SK-N-SH treated with all-trans-retinoic acid at 6 μM for 48 hours (cell line): Measurements from ENCODE around the gene PPARA.

Experiments used
- ATAC-seq: fragments of 200-7000 bp; cut with Tn5 transposase; 3 replicates; pipeline ENCODE4 v1.9.1; 2020; ENCODE audit warnings: mild to moderate bottlenecking, moderate library complexity
- ARNTL ChIP-seq: fragments of 450-650 bp; formaldehyde crosslinking; IDR thresholded peaks from 2 replicates; pipeline ENCODE4 v1.5.0; 2020; ENCODE audit warnings: low read depth, mild to moderate bottlenecking, moderate library complexity, borderline replicate concordance
- BACH2 ChIP-seq: fragments of 250-450 bp; sonication (Bioruptor Pico); IDR thresholded peaks from 2 replicates; pipeline ENCODE4 v1.9.0; 2021; ENCODE audit warnings: mild to moderate bottlenecking, borderline replicate concordance
- ESRRG ChIP-seq: fragments of 250-450 bp; sonication (Bioruptor Pico); IDR thresholded peaks from 2 replicates; pipeline ENCODE4 v1.6.1; 2021; ENCODE audit warnings: mild to moderate bottlenecking
- GLIS3 ChIP-seq: fragments of 250-450 bp; sonication (Bioruptor Pico); IDR thresholded peaks from 2 replicates; pipeline ENCODE4 v1.5.0; 2020; ENCODE audit warnings: mild to moderate bottlenecking, moderate library complexity
- ISL1 ChIP-seq: fragments of 250-450 bp; sonication (Bioruptor Pico); IDR thresholded peaks from 2 replicates; pipeline ENCODE4 v2.1.2; 2022; ENCODE audit warnings: mild to moderate bottlenecking, moderate library complexity
- OSR1 ChIP-seq: fragments of 250-450 bp; sonication (Bioruptor Pico); IDR thresholded peaks from 2 replicates; pipeline ENCODE4 v1.8.0; 2022; ENCODE audit warnings: moderate library complexity, mild to moderate bottlenecking, inconsistent platforms
- PATZ1 ChIP-seq: fragments of 250-450 bp; sonication (Bioruptor Pico); IDR thresholded peaks from 2 replicates; pipeline ENCODE4 v1.8.0; 2020; ENCODE audit warnings: mild to moderate bottlenecking, moderate library complexity, borderline replicate concordance
- POU6F1 ChIP-seq: fragments of 250-450 bp; sonication (Bioruptor Pico); IDR thresholded peaks from 2 replicates; pipeline ENCODE4 v1.8.0; 2021; ENCODE audit warnings: low read depth, mild to moderate bottlenecking, moderate library complexity, borderline replicate concordance
- PPARA ChIP-seq: fragments of 250-450 bp; sonication (Bioruptor Pico); IDR thresholded peaks from 2 replicates; pipeline ENCODE4 v1.5.0; 2020; ENCODE audit warnings: mild to moderate bottlenecking, borderline replicate concordance
- RARB ChIP-seq: fragments of 250-450 bp; sonication (Bioruptor Pico); IDR thresholded peaks from 2 replicates; pipeline ENCODE4 v1.8.0; 2021; ENCODE audit warnings: mild to moderate bottlenecking, moderate library complexity
- SNAI2 ChIP-seq: fragments of 250-450 bp; sonication (Bioruptor Pico); IDR thresholded peaks from 2 replicates; pipeline ENCODE4 v1.5.0; 2020; ENCODE audit warnings: mild to moderate bottlenecking, moderate library complexity
- TCF4 ChIP-seq: fragments of 250-450 bp; sonication (Bioruptor Pico); IDR thresholded peaks from 2 replicates; pipeline ENCODE4 v1.8.0; 2021; ENCODE audit warnings: mild to moderate bottlenecking, moderate library complexity, borderline replicate concordance
- TOX ChIP-seq: fragments of 250-450 bp; sonication (Bioruptor Pico); IDR thresholded peaks from 2 replicates; pipeline ENCODE4 v1.8.0; 2021; ENCODE audit warnings: mild to moderate bottlenecking, moderate library complexity, borderline replicate concordance
- ZC3H10 ChIP-seq: fragments of 250-450 bp; sonication (Bioruptor Pico); IDR thresholded peaks from 2 replicates; pipeline ENCODE4 v1.5.1; 2021; ENCODE audit warnings: mild to moderate bottlenecking, moderate library complexity
- ZFP3 ChIP-seq: fragments of 250-450 bp; sonication (Bioruptor Pico); IDR thresholded peaks from 2 replicates; pipeline ENCODE4 v1.5.0; 2020; ENCODE audit warnings: mild to moderate bottlenecking, moderate library complexity
- ZFP30 ChIP-seq: fragments of 450-650 bp; formaldehyde crosslinking; IDR thresholded peaks from 2 replicates; pipeline ENCODE4 v1.5.0; 2022; ENCODE audit warnings: mild to moderate bottlenecking, moderate library complexity
- ZNF565 ChIP-seq: fragments of 450-650 bp; formaldehyde crosslinking; conservative IDR thresholded peaks from 2 replicates; pipeline ENCODE4 v1.5.0; 2020; ENCODE audit warnings: low read depth, mild to moderate bottlenecking, moderate library complexity
- ZNF70 ChIP-seq: fragments of 450-650 bp; formaldehyde crosslinking; IDR thresholded peaks from 2 replicates; pipeline ENCODE4 v1.5.0; 2020; ENCODE audit warnings: mild to moderate bottlenecking, moderate library complexity
- ZNF8 ChIP-seq: fragments of 450-650 bp; formaldehyde crosslinking; IDR thresholded peaks from 2 replicates; pipeline ENCODE4 v1.5.0; 2020; ENCODE audit warnings: mild to moderate bottlenecking, moderate library complexity
- TF ChIP-seq, protein P1 (sequence below): fragments of 250-450 bp; sonication (Bioruptor Pico); IDR thresholded peaks from 2 replicates; pipeline ENCODE4 v1.5.0; 2020; ENCODE audit warnings: mild to moderate bottlenecking, moderate library complexity
- TF ChIP-seq, protein P2 (sequence below): fragments of 250-450 bp; sonication (Bioruptor Pico); IDR thresholded peaks from 2 replicates; pipeline ENCODE4 v1.5.1; 2020; ENCODE audit warnings: low read depth, mild to moderate bottlenecking, moderate library complexity
- TF ChIP-seq, protein P3 (sequence below): fragments of 250-450 bp; sonication (Bioruptor Pico); IDR thresholded peaks from 2 replicates; pipeline ENCODE4 v1.5.1; 2021; ENCODE audit warnings: mild to moderate bottlenecking, moderate library complexity

PPARA gene

DNA sequence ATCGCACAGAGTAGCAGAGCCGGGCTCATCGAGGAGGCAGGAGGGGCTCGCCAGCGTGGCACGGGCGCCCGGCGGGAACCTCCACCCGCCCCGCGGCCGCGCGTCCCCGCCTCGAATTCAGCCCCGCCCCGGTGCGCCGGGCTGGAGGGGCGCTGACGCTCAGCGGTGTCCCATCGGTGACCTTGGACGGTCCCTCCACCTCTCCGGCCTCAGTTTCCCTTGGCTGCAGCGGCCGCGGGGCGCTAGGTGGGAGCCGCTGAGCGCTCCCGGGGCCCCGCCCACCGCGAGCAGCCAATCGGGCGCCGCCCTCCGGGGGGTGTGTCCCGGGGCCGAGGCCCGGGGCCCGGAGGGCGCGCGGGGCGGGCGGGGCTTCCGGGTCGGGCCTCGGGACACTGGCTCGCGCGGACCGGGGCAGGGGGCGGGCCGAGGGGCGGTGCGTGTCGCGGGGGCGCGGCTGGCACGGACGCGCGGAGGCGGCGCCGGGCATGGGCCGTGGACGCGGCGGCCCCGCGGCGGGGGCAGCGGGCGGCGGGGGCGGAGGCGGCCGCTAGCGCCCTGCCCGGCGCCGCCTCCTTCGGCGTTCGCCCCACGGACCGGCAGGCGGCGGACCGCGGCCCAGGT is at the start of gene PPARA:
TSS of gene PPARA (plus strand) at position 493 of the 621 bp plus-strand sequence. CDS start 47,858 bp downstream, outside the sequence.
- peak; percentile 83 for ATAC-seq
- TF ChIP-seq ZNF8 (CRISPR knock-in tag) (no peak), PATZ1 (CRISPR knock-in tag) (no peak), POU6F1 (CRISPR knock-in tag) (no peak), ZFP30 (CRISPR knock-in tag) (no peak), RARB (CRISPR knock-in tag) (no peak), TCF4 (no peak), ZNF70 (CRISPR knock-in tag) (no peak), SNAI2 (CRISPR knock-in tag) (no peak), PPARA (no peak), BACH2 (CRISPR knock-in tag) (no peak), TOX (no peak), ZFP3 (CRISPR knock-in tag) (no peak), ARNTL (CRISPR knock-in tag) (no peak), ESRRG (no peak), ZNF565 (no peak)
- TF ChIP-seq, protein P1, sequence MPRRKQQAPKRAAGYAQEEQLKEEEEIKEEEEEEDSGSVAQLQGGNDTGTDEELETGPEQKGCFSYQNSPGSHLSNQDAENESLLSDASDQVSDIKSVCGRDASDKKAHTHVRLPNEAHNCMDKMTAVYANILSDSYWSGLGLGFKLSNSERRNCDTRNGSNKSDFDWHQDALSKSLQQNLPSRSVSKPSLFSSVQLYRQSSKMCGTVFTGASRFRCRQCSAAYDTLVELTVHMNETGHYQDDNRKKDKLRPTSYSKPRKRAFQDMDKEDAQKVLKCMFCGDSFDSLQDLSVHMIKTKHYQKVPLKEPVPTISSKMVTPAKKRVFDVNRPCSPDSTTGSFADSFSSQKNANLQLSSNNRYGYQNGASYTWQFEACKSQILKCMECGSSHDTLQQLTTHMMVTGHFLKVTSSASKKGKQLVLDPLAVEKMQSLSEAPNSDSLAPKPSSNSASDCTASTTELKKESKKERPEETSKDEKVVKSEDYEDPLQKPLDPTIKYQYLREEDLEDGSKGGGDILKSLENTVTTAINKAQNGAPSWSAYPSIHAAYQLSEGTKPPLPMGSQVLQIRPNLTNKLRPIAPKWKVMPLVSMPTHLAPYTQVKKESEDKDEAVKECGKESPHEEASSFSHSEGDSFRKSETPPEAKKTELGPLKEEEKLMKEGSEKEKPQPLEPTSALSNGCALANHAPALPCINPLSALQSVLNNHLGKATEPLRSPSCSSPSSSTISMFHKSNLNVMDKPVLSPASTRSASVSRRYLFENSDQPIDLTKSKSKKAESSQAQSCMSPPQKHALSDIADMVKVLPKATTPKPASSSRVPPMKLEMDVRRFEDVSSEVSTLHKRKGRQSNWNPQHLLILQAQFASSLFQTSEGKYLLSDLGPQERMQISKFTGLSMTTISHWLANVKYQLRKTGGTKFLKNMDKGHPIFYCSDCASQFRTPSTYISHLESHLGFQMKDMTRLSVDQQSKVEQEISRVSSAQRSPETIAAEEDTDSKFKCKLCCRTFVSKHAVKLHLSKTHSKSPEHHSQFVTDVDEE (CRISPR knock-in tag): no peak
- TF ChIP-seq, protein P2, sequence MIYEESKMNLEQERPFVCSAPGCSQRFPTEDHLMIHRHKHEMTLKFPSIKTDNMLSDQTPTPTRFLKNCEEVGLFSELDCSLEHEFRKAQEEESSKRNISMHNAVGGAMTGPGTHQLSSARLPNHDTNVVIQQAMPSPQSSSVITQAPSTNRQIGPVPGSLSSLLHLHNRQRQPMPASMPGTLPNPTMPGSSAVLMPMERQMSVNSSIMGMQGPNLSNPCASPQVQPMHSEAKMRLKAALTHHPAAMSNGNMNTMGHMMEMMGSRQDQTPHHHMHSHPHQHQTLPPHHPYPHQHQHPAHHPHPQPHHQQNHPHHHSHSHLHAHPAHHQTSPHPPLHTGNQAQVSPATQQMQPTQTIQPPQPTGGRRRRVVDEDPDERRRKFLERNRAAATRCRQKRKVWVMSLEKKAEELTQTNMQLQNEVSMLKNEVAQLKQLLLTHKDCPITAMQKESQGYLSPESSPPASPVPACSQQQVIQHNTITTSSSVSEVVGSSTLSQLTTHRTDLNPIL (CRISPR knock-in tag): no peak
- TF ChIP-seq, protein P3, sequence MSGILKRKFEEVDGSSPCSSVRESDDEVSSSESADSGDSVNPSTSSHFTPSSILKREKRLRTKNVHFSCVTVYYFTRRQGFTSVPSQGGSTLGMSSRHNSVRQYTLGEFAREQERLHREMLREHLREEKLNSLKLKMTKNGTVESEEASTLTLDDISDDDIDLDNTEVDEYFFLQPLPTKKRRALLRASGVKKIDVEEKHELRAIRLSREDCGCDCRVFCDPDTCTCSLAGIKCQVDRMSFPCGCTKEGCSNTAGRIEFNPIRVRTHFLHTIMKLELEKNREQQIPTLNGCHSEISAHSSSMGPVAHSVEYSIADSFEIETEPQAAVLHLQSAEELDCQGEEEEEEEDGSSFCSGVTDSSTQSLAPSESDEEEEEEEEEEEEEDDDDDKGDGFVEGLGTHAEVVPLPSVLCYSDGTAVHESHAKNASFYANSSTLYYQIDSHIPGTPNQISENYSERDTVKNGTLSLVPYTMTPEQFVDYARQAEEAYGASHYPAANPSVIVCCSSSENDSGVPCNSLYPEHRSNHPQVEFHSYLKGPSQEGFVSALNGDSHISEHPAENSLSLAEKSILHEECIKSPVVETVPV: no peak

GRCh38 chr22:46102159-46102558 is 48.2 kb upstream of the PPARA start:
- ATAC-seq: no peak
- TF ChIP-seq ISL1 (CRISPR knock-in tag): no peak
- TF ChIP-seq PPARA: no peak
- no peak for TF ChIP-seq ZC3H10
- TF ChIP-seq, protein P3: no peak
- no peak for TF ChIP-seq ZFP3 (CRISPR knock-in tag)
- TF ChIP-seq ESRRG: no peak
- TF ChIP-seq TCF4: no peak
- no peak for TF ChIP-seq PATZ1 (CRISPR knock-in tag)
- TF ChIP-seq BACH2 (CRISPR knock-in tag): no peak
- TF ChIP-seq, protein P2 (CRISPR knock-in tag): no peak
- TF ChIP-seq TOX: no peak
- TF ChIP-seq ZFP30 (CRISPR knock-in tag): no peak
- no peak for TF ChIP-seq OSR1
- no peak for TF ChIP-seq POU6F1 (CRISPR knock-in tag)
- TF ChIP-seq ZNF565: no peak
- TF ChIP-seq GLIS3: no peak
